BLaER1 (cell line): Measurements from ENCODE around the gene UGT1A8.

Experiments used
- H3K27ac ChIP-seq: shearing (Covaris generic); formaldehyde crosslinking; 2 replicates; pipeline ENCODE4 v1.8.1; 2022
- H3K27me3 ChIP-seq: shearing (Covaris generic); formaldehyde crosslinking; 2 replicates; pipeline ENCODE4 v1.8.1; 2022
- H3K36me3 ChIP-seq: shearing (Covaris generic); formaldehyde crosslinking; 2 replicates; pipeline ENCODE4 v1.8.1; 2022
- H3K4me1 ChIP-seq: shearing (Covaris generic); formaldehyde crosslinking; 2 replicates; pipeline ENCODE4 v1.8.1; 2022
- H3K4me2 ChIP-seq: shearing (Covaris generic); formaldehyde crosslinking; 2 replicates; pipeline ENCODE4 v1.8.1; 2022
- H3K4me3 ChIP-seq: shearing (Covaris generic); formaldehyde crosslinking; 2 replicates; pipeline ENCODE4 v1.8.1; 2022
- H3K9ac ChIP-seq: shearing (Covaris generic); formaldehyde crosslinking; 2 replicates; pipeline ENCODE4 v1.8.1; 2022
- H3K9me3 ChIP-seq: shearing (Covaris generic); formaldehyde crosslinking; 2 replicates; pipeline ENCODE4 v1.8.1; 2022
- H4K20me1 ChIP-seq: shearing (Covaris generic); formaldehyde crosslinking; 2 replicates; pipeline ENCODE4 v1.8.1; 2022
- Cebpa-rat ChIP-seq: shearing (Covaris generic); IDR thresholded peaks from 2 replicates; pipeline ENCODE4 v1.8.1; 2022

Gene UGT1A8

DNA sequence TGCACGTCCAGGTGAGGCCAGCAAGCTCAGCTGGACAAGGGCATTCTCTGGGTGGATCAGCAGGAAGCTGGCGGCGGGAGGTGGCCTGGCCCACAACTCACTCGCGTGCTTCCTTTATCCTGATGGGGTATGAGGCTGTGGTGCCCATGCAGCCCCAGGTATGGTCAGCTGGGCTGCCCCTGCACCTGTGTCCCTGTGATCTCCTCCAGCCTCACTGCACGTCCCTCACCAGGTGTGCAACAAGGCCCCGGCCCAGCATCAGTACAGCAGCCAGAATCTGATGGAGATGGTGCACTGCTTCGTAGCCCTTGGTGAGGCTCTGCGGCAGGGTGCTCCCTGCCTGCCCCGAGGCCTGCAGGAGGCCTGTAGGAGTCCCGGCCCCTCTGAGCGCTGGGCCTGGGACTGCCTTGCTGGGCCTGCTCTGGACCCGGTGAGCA lies 178.3 kb downstream of the UGT1A8 start:
- H3K4me1 ChIP-seq = no peaks in the 10 kb centered on the region
- H3K36me3 ChIP-seq = no peaks in the 10 kb centered on the region
- TF ChIP-seq Cebpa-rat = no peak
- no peaks in the 10 kb centered on the region; the same call in 1 of the 2 replicates for H3K9me3 ChIP-seq
- no peak overlapping the region for H3K9ac ChIP-seq
- H3K4me3 ChIP-seq = no peak overlapping the region
- H3K4me2 ChIP-seq = no peak overlapping the region
- H3K27ac ChIP-seq = no peak overlapping the region
- H4K20me1 ChIP-seq = no peaks in the 10 kb centered on the region
- H3K27me3 ChIP-seq = no peaks in the 10 kb centered on the region

DNA sequence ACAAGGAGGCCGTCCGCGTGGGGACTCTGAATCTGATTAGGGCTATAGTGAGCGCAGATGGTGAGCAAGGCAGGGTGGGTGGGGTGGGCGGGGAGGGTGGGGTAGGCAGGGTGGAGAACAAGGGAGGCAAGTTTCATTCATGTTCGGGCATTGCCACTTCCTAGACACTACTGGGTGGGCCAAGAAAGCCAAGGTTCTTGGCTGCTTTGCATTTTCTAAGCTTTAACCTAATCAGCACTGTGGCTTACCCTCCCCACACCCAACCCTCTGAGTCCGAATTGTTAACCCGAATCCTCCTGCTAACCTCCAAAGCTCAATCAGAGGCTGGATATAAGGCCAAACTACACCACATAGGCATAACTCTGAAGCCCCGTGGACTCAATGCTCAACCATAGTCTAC lies 178.8 kb downstream of the UGT1A8 start:
- Histone ChIP-seq H3K9ac (no peak overlapping the region), H3K4me1 (peaks cover 4% of the 10 kb centered on the region), H3K4me3 (no peak overlapping the region), H3K4me2 (no peak overlapping the region), H3K9me3 (no peaks in the 10 kb centered on the region; the same call in 1 of the 2 replicates), H4K20me1 (no peaks in the 10 kb centered on the region), H3K27ac (no peak overlapping the region), H3K27me3 (no peaks in the 10 kb centered on the region), H3K36me3 (no peaks in the 10 kb centered on the region)
- TF ChIP-seq Cebpa-rat = no peak

DNA sequence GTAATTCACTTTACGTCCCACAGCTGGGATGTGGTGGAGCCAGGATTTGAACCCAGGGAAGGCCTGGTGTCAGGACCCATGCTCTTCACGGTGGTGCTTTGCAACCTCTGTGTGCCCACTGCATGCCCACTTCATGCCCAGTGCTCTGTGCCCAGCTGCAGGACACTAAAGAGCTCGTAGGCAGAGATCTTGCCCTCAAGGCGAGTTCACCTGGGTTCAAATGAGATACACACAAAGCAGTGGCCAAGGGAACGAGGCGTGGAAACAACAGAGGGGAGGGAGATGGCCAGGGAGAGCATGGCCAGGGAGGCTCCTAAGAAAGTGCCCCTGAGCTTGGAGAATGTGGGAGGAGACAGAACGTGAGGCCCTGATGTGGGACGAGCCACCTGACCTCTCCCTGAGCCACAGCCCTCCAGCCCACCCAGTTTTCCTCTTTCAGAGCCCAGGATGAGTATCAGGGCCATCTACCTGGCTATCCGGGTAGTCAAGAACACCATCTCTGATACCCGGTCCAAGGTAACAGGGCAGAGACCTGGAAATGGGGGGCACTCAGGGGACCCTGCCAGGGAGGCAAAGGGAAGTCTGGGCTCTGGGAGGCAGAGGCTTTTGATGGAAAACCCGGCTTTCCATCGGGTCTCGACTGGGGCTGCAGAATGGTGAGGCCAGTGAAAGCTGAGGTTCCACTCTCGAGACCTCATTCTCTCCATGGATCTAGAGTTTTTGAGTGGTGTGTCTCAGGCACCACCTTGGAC lies 181.1 kb downstream of the UGT1A8 start:
- no peaks in the 10 kb centered on the region for H4K20me1 ChIP-seq
- H3K4me2 ChIP-seq = no peak overlapping the region
- H3K4me3 ChIP-seq = no peak overlapping the region
- no peak overlapping the region for H3K9ac ChIP-seq
- no peaks in the 10 kb centered on the region for H3K9me3 ChIP-seq
- H3K27ac ChIP-seq = no peak overlapping the region
- no peak for TF ChIP-seq Cebpa-rat
- H3K4me1 ChIP-seq = peaks cover 9% of the 10 kb centered on the region
- H3K36me3 ChIP-seq = no peaks in the 10 kb centered on the region
- no peaks in the 10 kb centered on the region for H3K27me3 ChIP-seq

DNA sequence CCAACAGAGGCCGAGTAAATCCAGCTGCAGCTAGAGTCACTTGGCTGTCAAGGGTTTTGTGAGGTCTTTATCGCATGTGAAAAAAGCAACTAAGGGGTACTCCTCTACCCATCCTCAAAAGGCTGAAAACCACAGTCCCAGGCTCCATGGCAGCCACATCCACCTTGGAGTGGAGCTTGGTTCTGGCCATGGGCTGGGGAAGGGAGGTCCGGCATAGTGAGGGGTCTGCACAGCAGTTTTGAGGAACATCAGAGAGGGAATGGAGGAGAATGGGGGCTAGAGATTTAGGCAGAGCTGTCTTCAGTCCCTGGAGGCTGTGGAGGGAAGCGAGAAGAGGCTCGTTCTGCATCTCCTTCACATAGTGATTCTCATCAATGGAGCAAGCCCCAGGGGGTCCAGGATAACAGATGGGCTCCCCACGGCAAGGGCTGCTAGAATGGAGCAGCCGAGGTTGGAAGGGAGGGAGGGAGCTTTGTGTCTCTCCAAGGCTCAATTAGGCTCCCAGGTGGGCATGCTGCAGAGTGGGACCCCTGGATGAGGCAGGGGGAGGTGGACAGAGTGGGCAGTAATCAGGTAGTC lies 181.7 kb downstream of the UGT1A8 start:
- Histone ChIP-seq H3K9me3 (no peaks in the 10 kb centered on the region), H3K9ac (no peak overlapping the region), H3K27me3 (no peaks in the 10 kb centered on the region), H3K36me3 (no peaks in the 10 kb centered on the region), H3K4me1 (peaks cover 9% of the 10 kb centered on the region), H3K4me3 (no peak overlapping the region), H4K20me1 (no peaks in the 10 kb centered on the region), H3K27ac (no peak overlapping the region), H3K4me2 (no peak overlapping the region)
- TF ChIP-seq Cebpa-rat = no peak

DNA sequence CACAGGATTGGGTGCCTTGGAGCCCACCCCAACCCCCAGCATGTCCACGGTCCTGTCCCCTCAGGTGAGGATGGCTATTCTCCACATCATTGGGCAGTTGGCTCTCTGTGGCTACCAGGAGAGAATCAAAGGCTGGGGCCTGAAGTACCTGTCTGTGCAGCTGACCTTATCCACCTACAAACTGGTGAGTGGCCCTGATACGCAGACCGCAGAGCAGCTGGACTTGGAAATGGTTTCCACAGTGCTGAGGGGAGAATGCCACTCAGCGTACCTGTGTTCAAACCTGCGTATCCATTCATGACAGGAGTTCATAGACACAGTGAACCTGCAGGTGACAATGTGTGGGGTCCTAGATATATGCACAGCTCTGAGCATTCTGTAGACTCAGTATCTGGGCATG lies 182.3 kb downstream of the UGT1A8 start:
- no peak overlapping the region for H3K9ac ChIP-seq
- no peaks in the 10 kb centered on the region for H3K27me3 ChIP-seq
- no peaks in the 10 kb centered on the region for H3K9me3 ChIP-seq
- H4K20me1 ChIP-seq = no peaks in the 10 kb centered on the region
- H3K36me3 ChIP-seq = no peaks in the 10 kb centered on the region
- H3K4me1 ChIP-seq = peaks cover 9% of the 10 kb centered on the region
- H3K4me3 ChIP-seq = no peak overlapping the region
- no peak overlapping the region for H3K27ac ChIP-seq
- H3K4me2 ChIP-seq = no peak overlapping the region
- no peak for TF ChIP-seq Cebpa-rat

DNA sequence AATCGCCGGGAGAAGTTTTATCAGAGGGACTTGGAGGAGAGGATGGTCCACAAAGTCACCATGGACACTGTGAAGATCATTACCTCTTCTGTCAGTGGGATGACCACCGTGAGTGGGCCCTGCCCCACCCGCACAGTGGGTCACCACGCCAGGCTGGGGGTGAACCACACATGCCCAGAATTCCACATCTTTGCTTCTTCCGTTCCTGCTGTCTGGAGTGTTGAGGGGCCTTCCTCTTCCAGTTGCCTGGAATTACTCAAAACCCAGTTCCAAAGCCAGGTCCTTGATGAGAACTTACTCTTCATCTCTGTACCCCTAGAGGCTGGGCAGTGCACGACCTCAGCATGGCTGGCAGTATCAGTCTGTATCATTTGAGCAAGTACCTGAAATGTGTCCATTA lies 182.8 kb downstream of the UGT1A8 start:
- H3K9ac ChIP-seq = no peak overlapping the region
- no peaks in the 10 kb centered on the region for H3K36me3 ChIP-seq
- no peak for TF ChIP-seq Cebpa-rat
- no peak overlapping the region for H3K4me2 ChIP-seq
- H4K20me1 ChIP-seq = no peaks in the 10 kb centered on the region
- H3K9me3 ChIP-seq = no peaks in the 10 kb centered on the region
- no peak overlapping the region for H3K4me3 ChIP-seq
- H3K27me3 ChIP-seq = no peaks in the 10 kb centered on the region
- H3K27ac ChIP-seq = no peak overlapping the region
- peaks cover 9% of the 10 kb centered on the region for H3K4me1 ChIP-seq

DNA sequence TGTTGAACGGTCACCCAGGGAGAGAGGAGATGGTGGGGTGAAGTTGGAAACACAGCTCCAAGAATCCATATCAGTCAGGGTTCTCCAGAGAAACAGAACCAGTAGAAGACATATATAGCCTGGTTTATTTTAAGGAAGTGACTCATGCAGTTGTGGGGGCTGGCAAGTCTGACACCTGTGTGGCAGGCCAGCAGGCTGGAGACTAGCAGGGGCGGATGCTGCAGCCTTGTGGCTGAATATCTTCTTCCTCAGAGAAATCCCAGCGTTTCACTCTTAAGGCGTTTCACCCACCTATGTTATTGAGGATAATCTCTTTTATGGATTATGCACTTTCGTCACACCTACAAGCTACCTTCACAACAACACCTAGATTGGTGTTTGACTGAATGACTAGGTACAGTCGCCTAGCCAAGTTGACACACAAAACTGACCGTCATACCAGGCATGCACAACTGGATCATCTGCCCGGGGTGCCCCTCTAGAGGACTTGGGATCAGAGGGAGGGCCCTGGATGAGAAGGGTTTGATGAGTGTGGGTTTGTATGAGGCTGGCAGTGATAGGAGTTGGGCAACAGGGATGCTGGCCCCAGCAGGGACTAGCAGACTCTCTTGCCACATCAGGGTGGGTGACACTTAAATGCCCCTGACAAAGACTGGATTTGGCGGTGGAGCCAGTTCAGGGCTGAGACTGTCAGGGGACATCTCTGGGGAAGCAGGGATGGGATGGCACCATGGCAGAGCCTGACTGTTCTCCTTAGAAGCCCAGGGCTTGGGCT lies 184.1 kb downstream of the UGT1A8 start:
- H4K20me1 ChIP-seq = no peaks in the 10 kb centered on the region
- no peaks in the 10 kb centered on the region for H3K9me3 ChIP-seq
- H3K27me3 ChIP-seq = no peaks in the 10 kb centered on the region
- H3K4me2 ChIP-seq = peak overlapping the region; percentile 44
- no peaks in the 10 kb centered on the region for H3K36me3 ChIP-seq
- H3K4me1 ChIP-seq = peaks cover 9% of the 10 kb centered on the region
- H3K4me3 ChIP-seq = no peak overlapping the region
- H3K27ac ChIP-seq = no peak overlapping the region
- no peak for TF ChIP-seq Cebpa-rat
- H3K9ac ChIP-seq = no peak overlapping the region

DNA sequence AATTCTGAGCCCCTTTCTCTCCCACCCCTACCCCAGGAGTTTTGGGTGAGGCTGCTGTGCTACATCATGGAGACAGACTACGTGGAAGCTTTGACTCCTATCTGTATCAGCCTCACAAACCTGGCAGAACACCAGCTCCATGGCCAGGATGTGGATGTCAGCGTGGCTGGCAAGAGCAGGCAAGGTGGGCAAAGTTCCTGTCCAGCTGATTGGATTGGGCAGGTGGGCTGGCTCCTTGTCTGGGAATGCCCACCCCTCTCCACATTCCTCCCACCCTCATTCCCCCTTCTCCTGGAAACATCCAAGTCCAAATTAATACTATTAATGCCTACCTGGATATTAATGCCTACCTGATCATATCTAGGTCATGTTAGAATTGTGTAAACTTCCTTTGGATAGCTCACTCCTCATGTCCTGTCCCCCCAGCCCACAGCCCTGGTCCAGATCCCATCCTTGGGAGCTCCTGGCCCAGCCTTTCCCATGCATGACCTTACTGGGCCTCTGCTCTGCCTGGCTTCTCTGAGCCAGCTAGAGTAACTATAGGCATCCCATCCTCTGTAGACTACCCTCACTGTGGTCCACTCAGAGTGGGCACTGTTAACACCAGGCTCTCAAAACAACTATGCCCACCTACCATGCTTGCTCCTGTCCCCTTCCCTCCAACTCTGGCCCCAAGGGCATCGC lies 184.8 kb downstream of the UGT1A8 start:
- Histone ChIP-seq H3K27me3 (no peaks in the 10 kb centered on the region), H3K9me3 (no peaks in the 10 kb centered on the region), H4K20me1 (no peaks in the 10 kb centered on the region), H3K4me1 (peaks cover 9% of the 10 kb centered on the region), H3K36me3 (no peaks in the 10 kb centered on the region), H3K9ac (no peak overlapping the region), H3K27ac (no peak overlapping the region), H3K4me3 (no peak overlapping the region), H3K4me2 (no peak overlapping the region)
- TF ChIP-seq Cebpa-rat = no peak

DNA sequence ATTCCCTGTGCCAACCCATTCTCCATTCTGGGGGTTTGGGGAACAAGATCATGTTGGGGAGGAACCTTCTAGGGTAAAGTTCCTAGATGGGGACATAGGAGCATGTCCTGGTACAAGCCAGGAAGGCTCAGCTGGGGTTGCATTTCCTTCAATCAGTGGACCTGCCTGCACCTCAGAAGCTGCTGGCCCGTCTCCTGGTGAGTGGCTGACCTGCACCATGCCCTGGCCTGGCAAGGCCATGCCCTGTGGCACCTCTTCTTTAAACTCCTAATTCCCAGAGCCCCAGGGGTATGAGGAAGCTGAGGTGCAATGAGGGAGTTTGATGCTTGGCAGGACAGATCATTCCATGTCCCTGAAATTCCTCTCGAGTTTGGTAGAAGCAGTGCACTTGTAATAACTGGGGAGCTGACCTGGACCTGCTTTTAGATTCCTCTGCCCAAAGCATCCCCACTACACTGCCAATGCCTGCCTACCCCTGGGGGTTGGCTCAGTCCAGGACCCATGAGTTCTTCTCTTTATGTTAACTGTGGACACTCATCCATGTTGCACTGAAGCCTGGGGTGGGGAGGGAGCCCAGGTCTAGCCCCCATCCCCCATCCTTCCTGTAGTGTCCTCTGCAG lies 186.0 kb downstream of the UGT1A8 start:
- peaks cover 9% of the 10 kb centered on the region for H3K4me1 ChIP-seq
- H3K4me3 ChIP-seq = no peak overlapping the region
- no peak overlapping the region for H3K27ac ChIP-seq
- no peaks in the 10 kb centered on the region for H3K9me3 ChIP-seq
- H3K36me3 ChIP-seq = no peaks in the 10 kb centered on the region
- H3K4me2 ChIP-seq = no peak overlapping the region
- no peaks in the 10 kb centered on the region for H4K20me1 ChIP-seq
- H3K27me3 ChIP-seq = no peaks in the 10 kb centered on the region
- no peak for TF ChIP-seq Cebpa-rat
- no peak overlapping the region for H3K9ac ChIP-seq
